ENCODE results near the gene ADAMTS4.

The ADAMTS4 gene

GRCh38 chr1:161197560-161198193, 1.2 kb downstream of the ADAMTS4 start:
- in situ Hi-C loops (cut with MboI; ENCODE audit: low sequenced_read_pairs): no loop called here

DNA sequence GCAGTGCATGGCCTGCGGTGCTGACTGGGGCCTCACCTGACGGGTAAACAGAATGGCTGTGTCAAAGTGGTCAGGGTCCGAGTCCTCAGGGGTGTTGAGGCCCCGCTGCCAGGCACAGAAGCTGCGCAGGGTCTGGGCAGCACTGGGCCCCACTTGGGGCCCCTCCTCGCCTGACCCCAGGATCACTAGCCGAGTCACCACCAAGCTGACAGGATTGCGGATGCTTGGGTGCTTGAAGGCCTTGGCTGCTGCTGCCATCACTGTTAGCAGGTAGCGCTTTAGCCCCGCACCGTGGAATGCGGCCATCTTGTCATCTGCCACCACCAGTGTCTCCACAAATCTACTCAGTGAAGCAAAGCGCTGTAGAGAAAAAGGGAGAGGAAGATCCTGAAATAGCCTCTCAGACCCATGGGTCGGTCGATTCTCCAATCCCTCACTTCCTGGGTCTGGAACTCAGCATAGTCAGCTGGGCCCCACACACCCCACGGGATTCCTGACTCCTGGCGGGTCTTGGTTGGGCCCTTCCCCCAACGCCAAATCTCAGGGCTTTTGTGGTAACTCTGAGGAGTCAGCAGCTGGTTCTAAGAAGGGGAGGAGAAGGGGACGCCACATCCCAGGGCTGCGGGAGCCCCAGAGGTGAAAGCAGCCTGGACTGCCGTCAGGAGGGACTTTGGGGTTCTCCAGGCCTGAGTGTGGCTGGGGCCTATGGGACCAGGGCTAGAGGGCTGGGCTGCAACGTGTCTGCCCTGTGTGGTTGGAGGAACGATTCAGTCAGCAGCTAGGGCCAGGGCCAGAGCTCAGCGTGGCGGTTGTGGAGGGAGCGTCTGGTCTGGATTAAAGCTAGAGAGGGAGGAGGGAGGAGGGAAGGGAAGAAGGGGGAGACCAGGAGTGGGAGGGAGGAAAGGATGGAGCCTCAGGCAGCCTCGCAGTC, 2.1 kb downstream of the ADAMTS4 start:
- in situ Hi-C loops (cut with MboI; ENCODE audit: low sequenced_read_pairs): no loop called here

- in situ Hi-C loops (cut with MboI; ENCODE audit: low sequenced_read_pairs): no loop called here
These were observed 2.7 kb downstream of the ADAMTS4 start for GRCh38 chr1:161196111-161196510.

GRCh38 chr1:161195171-161195570, 3.7 kb downstream of the ADAMTS4 start:
- in situ Hi-C loops (cut with MboI; ENCODE audit: low sequenced_read_pairs): no loop called here

DNA sequence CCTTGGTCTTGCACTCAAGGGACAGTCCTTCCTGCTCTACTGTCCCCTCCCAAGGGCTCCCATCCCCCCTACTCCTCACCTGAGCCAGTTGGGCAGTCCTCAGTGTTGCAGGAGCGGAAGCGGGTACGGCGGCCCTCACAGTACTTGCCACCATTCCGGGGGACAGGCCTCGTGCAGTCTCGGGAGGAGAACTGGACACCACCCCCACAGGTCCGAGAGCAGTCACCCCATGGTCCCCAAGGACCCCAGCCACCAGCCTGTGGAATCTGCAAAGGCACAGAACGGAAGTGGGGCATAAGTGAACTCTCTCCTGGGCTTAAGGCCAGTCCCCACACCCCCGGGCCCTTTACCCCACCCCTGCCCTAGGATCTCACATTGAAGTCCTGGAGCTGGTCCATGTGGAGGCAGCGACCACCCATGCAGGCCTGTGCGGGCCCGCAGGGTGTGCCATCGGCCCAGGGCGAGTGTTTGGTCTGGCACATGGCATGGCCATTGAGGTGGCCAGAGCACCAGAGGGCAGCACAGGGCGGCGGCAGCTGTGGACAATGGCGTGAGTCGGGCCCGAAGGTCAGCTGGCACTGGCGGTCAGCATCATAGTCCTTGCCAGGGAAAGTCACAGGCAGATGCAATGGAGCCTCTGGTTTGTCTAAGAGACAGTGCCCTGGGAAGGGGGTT, 5.2 kb downstream of the ADAMTS4 start:
- in situ Hi-C loops (cut with MboI; ENCODE audit: low sequenced_read_pairs): no loop called here

DNA sequence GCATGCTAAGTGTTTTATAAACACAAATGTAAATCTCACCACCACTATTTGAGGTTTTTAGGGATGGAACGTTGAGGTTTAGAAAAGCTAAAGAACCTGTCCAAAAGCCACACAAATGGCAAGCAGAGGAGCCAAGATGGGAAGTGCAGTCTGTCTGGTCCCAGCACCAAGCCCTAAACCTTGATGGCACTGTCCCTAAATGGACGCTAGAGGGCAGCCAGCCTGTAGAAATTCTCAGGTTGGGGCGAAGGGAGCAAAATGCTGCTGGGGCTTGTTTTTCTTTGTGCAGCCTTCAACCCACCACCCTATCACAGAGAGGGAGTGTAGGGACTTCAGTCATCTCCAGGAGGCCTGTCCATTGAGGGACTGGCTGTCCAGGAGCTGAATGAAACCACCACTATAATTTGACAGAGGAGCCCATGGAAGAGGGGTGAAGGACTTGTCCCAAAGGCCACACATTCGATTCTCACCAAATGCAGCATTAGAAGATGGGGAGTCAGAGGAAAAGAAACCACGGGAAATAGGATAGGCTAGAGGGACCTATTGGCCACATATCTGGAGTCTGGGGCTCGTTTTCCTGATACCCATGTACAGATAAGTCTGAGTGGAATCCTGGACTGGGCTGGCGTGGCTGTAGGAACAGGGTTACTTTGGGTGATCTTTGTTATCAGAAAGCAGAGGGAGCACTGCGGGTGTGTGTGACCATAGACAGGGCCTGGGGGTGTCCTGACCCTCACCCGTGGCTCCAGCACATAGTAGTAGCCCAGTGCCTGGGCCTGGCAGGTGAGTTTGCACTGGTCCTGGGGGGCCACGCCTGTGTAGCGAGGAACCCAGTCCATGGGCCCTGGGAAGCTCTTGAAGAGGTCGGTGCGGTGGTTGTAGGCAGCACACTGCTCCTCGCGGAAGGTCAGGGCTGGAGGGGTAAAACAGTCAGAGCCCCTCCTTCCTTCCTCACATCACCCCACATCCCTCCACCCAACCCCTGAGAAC, 6.1 kb downstream of the ADAMTS4 start:
- in situ Hi-C loops (cut with MboI; ENCODE audit: low sequenced_read_pairs): no loop called here

GRCh38 chr1:161191971-161192370, 6.9 kb downstream of the ADAMTS4 start:
- in situ Hi-C loops (cut with MboI; ENCODE audit: low sequenced_read_pairs): no loop called here

GRCh38 chr1:161190962-161191521, 7.8 kb downstream of the ADAMTS4 start:
- in situ Hi-C loops (cut with MboI; ENCODE audit: low sequenced_read_pairs): no loop called here

DNA sequence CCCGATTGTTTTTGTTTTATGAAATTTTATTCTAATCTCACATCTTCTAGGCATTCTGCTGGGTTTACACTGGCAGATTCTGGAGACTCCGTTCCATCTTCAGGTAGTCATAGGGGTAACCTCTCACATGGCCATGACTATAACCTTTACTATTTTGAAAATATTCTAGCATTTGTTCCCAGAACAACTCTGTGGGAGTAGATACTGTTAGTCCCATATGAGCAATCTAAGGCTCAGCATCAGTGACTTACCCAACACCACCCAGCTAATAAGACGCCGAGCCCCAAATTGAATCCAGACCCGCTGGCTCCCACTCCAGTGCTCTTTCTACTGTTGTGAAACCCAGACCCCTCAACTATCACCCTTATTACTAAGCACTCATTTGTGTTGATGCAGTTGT, 9.8 kb downstream of the ADAMTS4 start:
- in situ Hi-C loops (cut with MboI; ENCODE audit: low sequenced_read_pairs): no loop called here

GRCh38 chr1:161188381-161188780, 10.5 kb downstream of the ADAMTS4 start:
- in situ Hi-C loops (cut with MboI; ENCODE audit: low sequenced_read_pairs): no loop called here

DNA sequence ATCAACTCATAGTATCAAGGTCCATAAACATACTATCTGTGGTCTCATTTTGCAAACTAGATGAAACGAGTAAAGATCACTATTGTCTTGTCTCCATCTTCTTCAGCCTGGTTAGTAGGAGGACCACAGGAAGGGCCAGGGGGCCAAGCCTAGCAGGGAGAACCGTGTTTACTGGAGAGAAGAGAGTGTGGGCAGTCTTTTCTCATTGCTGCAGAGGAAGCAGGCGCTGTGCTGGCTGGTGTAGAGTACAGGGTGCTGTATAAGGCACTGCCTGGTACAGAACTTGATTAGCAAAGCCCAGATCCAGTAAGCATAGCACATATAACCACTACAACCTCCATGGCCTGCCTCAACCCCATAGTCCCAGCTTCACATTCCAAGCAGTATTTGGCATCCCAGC, 11.5 kb downstream of the ADAMTS4 start:
- in situ Hi-C loops (cut with MboI; ENCODE audit: low sequenced_read_pairs): no loop called here

DNA sequence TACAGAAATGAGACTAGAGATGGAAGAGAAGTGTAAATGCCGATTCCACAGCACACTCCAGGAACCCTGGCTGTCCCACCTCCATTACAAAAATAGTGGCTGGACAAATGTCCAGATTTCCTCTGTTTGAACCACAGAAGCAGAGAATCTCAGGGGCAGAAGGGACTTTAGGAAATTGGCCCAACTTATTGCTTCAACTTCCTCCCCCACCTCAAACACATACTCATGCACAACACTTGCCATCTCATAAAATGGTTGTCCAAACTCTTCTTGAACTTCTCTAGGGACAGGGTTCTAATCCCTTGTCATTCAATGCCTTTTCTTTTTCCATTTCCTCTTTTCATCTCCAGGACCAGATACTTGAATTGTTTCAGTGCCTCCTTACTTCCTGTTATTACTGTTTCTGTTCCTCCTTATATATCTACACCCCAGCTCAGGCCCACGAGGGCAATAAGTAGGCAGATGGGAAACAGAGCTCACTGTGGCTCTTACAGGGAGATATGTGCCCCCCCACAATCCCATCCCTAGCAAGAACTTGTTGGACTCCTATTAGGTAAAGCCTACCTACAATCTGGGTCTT, 13.0 kb downstream of the ADAMTS4 start:
- in situ Hi-C loops (cut with MboI; ENCODE audit: low sequenced_read_pairs): no loop called here

DNA sequence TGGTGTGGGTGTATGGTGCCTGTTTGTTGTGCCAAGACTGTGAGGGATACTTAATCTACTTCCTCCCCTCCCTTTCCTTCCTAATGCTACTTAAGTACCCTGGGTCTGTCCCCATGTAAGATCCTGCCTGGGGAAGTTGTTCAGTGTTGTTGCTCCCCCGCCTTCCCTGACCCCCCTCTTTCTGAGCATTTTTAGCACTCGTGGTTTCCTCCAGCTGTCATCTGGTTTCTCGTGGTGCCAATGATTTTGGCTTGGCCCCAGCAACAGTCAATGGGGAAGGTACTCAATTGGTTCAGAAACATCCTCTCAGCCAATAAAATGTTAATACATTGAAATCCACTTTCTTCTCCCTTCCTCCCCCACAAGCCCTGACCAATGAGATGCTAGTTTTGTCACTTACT, 13.6 kb downstream of the ADAMTS4 start:
- in situ Hi-C loops (cut with MboI; ENCODE audit: low sequenced_read_pairs): no loop called here

- in situ Hi-C loops (cut with MboI; ENCODE audit: low sequenced_read_pairs): no loop called here
These were observed 16.6 kb downstream of the ADAMTS4 start for GRCh38 chr1:161182214-161182613.

GRCh38 chr1:161180639-161181038, 18.2 kb downstream of the ADAMTS4 start:
- in situ Hi-C loops (cut with MboI; ENCODE audit: low sequenced_read_pairs): no loop called here

GRCh38 chr1:161179698-161180097, 19.2 kb downstream of the ADAMTS4 start:
- in situ Hi-C loops (cut with MboI; ENCODE audit: low sequenced_read_pairs): no loop called here

GRCh38 chr1:161177936-161178244, 21.0 kb downstream of the ADAMTS4 start:
- in situ Hi-C loops (cut with MboI; ENCODE audit: low sequenced_read_pairs): no loop called here

- in situ Hi-C loops (cut with MboI; ENCODE audit: low sequenced_read_pairs): no loop called here
These were observed 21.5 kb downstream of the ADAMTS4 start, which contains the start of gene B4GALT3 for GRCh38 chr1:161177112-161177935. Gene B4GALT3 (minus strand): TSS chr1:161177507. CDS start chr1:161176060, 1,447 bp downstream.

Measured in hTERT RPE-1 (cell line).